GM20000 (cell line): ENCODE data around the gene ATF6B.

Source experiments
- DNase-seq: peaks from one replicate; pipeline ENCODE4 v3.0.0; 2012; ENCODE audit warnings: low spot score
- TF ChIP-seq, protein P1 (sequence below): IDR thresholded peaks from 2 replicates; pipeline ENCODE4 v1.5.1; 2012; ENCODE audit warnings: mild to moderate bottlenecking, control low read depth; ENCODE audit errors: extremely low read depth, missing control alignments

ATF6B gene

DNA sequence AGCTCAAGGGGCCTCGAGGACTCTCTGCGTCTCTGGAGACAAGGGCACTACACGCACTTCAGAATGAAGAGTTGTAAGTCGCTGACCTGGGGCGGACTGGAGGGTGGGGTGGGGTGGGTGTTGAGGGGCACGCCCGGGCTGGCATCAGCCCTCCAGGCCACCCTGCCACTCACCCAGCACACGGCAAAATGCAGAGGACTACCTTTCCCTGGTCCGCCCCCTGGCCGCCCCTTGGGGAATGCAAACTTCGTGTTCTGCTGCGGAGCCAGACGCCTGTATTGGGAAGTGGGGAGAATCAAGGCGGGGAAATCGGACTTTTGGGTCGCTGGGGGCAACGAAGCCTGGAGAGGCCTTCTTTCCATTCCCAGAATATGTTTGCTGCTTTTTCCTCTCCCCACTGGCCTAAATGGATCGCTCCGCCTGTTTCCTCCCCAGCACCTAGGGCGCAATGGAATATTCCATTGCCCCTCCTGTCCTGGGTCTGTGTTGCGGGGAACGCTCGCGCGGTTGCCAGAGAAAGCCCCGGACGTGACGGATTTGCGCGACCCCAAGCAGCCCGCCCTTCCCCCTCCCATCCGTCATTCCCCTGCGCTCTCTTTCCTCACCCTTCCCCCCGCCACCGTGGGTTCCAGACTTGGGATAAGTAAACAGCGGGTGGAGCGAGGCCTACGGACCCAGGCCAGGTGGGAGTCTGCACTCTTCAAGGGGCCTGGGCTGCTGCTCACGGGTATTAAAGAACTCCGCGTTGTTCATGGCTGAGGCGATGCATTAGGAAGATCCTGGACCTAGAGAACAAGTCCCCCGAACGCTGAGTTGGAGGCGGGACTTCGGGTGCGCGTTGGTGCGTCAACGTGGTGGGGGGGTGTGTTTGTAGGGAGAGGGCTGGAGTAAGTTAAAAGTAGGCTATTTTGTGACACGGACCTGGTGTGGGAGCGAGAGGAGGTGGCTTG is 25.8 kb upstream of the ATF6B start, which contains the start of gene PPT2:
Gene PPT2, plus strand, starts transcription at position 578 of the 950 bp plus-strand sequence. CDS start 454 bp downstream, outside the sequence.
- TF ChIP-seq, protein P1, sequence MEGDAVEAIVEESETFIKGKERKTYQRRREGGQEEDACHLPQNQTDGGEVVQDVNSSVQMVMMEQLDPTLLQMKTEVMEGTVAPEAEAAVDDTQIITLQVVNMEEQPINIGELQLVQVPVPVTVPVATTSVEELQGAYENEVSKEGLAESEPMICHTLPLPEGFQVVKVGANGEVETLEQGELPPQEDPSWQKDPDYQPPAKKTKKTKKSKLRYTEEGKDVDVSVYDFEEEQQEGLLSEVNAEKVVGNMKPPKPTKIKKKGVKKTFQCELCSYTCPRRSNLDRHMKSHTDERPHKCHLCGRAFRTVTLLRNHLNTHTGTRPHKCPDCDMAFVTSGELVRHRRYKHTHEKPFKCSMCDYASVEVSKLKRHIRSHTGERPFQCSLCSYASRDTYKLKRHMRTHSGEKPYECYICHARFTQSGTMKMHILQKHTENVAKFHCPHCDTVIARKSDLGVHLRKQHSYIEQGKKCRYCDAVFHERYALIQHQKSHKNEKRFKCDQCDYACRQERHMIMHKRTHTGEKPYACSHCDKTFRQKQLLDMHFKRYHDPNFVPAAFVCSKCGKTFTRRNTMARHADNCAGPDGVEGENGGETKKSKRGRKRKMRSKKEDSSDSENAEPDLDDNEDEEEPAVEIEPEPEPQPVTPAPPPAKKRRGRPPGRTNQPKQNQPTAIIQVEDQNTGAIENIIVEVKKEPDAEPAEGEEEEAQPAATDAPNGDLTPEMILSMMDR: no peak
- peak; percentile 71 for DNase-seq

DNA sequence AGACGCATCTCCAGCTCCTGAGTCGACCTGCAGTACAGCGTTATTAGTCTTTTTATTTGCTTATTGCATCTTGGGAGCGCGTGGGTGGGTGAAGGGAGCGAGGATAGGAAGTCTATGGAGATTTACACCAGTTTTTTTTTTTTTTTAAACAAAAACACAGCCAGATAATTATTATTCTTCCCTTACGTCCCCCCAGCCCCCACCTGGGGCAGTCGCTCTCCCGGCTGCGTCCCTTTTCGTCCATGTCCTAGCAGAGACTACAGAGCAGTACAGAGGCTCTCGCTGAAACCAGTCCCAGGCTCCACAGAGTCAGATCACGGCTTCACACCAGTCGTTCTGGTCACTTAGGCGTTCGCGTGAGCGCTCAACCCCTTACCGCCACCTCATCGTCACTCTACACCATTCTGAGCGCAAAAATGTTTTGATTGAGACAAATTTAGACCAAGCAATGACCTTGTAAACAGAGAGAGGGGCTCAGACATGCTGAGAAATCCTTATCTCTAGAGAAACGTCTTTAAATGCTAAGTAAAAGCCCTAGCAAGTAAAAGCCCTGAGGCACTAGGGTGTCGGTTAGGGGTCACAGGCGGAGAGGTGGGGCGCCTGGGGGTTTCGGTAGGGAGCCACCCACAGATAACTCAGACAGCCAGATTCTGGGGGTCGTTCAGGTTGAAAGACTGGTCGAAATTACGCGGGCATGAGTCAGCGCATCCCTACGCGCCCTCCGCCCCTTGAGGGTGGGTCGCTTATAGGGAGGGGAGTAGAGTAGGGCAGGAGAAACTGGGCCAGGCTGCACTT is 24.9 kb upstream of the ATF6B start:
- TF ChIP-seq, protein P1: no peak
- DNase-seq: no peak

DNA sequence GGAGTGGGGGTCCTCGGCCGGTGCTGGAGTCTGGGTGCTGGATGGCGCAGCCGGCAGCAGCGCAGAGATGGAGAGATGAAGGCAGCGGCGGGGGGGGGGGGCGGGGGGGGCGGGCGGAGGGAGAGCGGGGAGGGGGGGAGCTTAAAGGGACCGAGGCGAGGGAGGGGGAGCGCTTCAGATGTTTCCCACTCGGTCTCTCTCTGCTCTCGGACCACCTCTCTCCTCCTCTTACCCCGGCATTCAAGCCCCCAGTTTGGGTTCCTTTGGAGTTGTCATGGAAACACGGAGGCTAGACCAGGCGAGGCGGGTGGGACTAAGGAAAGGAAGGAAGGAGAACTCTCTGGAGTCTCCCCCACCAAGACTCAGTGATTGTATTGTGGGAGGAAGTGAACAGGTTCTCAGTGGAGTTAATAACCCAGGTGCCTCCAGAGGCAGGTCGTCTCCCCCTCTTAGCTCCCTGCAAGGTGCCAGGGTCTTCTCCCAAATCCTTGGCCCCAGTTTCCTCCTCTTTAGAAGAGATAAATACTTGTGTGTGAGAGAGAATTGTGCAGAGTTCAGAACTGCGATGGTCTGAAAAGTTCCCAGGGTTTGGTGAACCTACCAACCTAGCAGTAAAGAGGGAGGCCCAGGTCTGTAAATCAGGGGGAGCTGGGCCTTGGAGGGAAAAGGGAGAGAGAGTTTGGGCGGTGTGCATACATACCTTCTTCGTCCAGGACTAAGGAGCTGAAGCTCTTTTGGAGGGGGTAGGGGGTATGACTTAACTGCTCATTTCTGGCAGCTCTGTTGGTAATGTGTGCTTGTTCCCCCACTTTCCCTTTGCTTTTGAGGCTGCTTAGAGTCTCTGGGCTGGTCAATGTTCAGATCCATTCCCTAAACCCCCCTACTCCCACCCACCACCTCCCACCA is 24.1 kb upstream of the ATF6B start, which contains the start of gene PRRT1:
Gene PRRT1, minus strand, starts transcription at position 77 of the 906 bp plus-strand sequence. CDS start 112 bp downstream, outside the sequence.
- TF ChIP-seq, protein P1: no peak
- DNase-seq: no peak

DNA sequence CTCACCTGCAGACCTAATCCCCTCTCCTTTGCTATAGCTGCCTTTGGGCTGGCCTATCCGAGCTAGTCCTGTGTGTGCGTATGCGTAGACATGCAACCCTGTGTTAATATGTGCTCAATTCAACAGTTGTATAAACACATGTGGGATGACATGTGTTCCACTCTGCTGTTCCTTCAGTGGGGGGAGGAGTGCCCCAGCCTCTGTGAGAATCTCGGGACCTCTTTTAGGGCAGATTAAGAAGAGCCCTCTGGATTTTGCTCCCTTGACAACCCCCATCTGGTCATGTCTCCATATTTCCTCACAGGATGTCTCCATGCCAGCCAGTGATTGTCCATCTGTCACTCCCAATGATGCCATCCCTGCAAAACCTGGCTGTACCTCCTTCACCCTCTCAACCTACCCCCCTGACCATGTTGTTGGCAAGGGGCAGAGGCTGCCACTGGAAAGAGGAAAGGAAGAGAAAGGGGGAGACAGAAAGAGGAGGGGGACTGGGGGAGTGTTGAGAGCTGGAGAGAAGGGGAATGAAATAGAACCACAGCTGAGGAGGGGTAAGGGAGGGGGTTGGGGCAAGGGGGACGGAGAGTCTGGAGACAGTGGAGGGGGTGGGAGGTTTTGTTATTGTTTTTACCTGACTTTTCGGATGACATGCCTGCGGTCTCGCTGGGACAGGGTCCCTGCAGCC is 23.3 kb upstream of the ATF6B start:
- no peak for DNase-seq
- TF ChIP-seq, protein P1: no peak

DNA sequence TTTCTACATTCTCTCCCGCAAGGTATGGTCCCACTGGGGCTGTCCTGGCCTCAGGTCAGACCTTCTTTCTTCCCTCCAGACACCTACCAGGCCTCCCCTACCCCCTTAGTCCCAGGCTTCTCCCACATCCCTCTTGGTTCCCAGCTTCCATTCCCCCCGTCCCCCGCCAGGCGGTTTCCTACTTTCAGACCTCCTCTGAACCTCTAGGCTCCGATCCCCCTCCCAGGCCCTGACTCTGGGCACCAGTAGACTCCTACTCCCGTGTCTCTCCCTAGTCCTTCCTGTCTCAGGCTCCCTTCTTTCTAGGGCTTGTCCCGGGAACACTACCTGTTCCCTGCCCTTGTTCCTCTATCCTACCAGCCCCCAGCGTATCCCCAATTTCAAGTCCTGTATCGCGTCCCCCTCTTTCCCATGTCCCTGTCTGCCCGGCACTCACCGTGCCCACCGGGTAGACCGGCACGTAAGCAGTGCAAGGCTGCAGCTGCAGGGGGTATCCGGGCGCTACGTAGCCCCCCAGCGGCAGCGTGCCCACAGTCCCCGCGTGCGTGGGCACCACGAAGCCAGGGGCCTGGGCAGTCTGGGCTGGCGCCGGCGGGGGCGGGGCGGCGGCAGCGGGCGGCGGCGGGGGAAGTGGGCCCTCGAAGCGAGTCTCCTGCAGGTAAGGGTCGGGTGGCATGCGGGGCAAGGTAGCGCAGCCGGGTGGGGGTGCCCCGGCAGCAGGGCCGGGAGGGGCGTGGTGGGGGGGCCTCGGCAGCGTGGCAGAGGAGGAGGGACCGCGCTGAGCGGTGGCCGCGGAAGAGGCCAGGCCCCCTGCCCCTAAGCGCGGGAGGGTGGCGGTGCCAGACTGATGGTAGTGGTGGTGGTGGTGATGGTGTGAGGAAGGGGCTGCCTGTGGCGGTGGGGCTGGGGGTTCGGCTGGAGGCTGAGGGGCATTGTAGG is 22.2 kb upstream of the ATF6B start:
- TF ChIP-seq, protein P1: no peak
- no peak for DNase-seq
